ENCODE measurements around the gene RASGEF1B.

DNA sequence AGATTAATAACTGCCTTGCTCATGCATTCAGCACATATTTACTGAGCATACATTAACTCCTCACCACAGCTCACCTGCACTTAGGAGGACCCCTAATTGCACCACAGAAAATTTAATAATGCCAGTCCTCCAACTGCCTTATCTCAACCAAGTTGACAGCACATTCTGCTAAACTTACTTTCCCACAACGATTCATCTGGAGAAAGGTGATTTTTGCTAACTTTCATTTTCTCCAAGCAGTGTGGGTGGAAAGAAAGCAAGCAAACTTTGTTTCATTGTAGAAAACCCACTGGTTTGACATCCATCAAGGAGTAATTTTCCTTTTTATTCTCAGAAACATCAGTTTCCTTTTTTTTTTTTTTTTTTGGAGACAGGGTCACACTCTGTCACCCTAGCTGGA is 49.1 kb downstream of the RASGEF1B start:
- no peak for TF ChIP-seq EZH2phosphoT487 (IDR thresholded peaks at IDR 0.05; ENCODE audit: low read depth, severe bottlenecking, unreplicated experiment)
- TF ChIP-seq, protein P1, sequence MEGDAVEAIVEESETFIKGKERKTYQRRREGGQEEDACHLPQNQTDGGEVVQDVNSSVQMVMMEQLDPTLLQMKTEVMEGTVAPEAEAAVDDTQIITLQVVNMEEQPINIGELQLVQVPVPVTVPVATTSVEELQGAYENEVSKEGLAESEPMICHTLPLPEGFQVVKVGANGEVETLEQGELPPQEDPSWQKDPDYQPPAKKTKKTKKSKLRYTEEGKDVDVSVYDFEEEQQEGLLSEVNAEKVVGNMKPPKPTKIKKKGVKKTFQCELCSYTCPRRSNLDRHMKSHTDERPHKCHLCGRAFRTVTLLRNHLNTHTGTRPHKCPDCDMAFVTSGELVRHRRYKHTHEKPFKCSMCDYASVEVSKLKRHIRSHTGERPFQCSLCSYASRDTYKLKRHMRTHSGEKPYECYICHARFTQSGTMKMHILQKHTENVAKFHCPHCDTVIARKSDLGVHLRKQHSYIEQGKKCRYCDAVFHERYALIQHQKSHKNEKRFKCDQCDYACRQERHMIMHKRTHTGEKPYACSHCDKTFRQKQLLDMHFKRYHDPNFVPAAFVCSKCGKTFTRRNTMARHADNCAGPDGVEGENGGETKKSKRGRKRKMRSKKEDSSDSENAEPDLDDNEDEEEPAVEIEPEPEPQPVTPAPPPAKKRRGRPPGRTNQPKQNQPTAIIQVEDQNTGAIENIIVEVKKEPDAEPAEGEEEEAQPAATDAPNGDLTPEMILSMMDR (IDR thresholded peaks at IDR 0.05; ENCODE audit: poor library complexity): no peak
